Progenitor cell of endocrine pancreas (in vitro differentiated cells): ENCODE data around the gene LIMK2. TPM values are rescaled to one million over a fixed set of nuclear protein-coding genes. Genes with fewer than 3 reads are reported as not detected.

Experiments
- DNase-seq: peaks from one replicate; pipeline ENCODE4 v3.0.0; 2021; ENCODE audit warnings: low spot score; ENCODE audit not compliant: unreplicated experiment
- H3K27ac Mint-ChIP-seq: 2 replicates; pipeline ENCODE4 v1.8.0; 2021; ENCODE audit warnings: mild to moderate bottlenecking, moderate library complexity, mixed read lengths
- H3K27me3 Mint-ChIP-seq: 2 replicates; pipeline ENCODE4 v1.8.0; 2021; ENCODE audit warnings: mixed read lengths
- H3K36me3 Mint-ChIP-seq: 2 replicates; pipeline ENCODE4 v1.8.0; 2022; ENCODE audit warnings: mixed read lengths; ENCODE audit not compliant: insufficient read depth
- H3K4me1 Mint-ChIP-seq: 2 replicates; pipeline ENCODE4 v1.8.0; 2021; ENCODE audit warnings: low read depth, mixed read lengths
- H3K4me3 Mint-ChIP-seq: 2 replicates; pipeline ENCODE4 v1.8.0; 2021; ENCODE audit warnings: low read depth, mild to moderate bottlenecking, moderate library complexity, mixed read lengths
- H3K9me3 Mint-ChIP-seq: 2 replicates; pipeline ENCODE4 v1.8.0; 2021; ENCODE audit warnings: low read depth, mixed read lengths
- total RNA-seq: library from RNA; stranded (reverse); gene quantifications from 2 replicates; pipeline ENCODE4 v1.2.1, GENCODE V29; 2021
- TF ChIP-seq, protein P1 (sequence below): fragments of 200-600 bp; sonication (generic); IDR thresholded peaks from one replicate; pipeline ENCODE4 v1.5.0; 2021; ENCODE audit warnings: antibody characterized with exemption, mild to moderate bottlenecking; ENCODE audit not compliant: unreplicated experiment

The LIMK2 gene
- total RNA-seq, 1 donor from 2014 or later, result 44.7 TPM

DNA sequence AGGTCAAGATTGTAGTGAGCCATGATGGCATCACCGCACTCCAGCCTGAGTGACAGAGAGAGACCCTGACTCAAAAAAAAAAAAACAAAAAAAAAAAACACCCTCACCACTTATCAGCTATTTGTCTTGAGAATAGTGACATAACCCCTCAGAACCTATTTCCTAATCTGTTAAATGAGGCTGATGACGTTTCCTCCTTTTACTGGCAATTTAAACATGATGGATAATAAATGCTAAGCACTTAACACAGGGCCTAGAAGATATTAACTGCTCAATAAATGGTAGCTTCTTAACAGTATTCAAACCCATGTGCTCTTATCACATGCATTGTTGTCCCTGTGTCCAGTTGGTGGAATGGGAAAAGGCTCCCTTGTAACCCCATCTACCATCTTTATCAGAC is 34.6 kb downstream of the LIMK2 start:
- H3K27me3 Mint-ChIP-seq, result no peaks in the 10 kb centered on the region
- DNase-seq, result no peak
- H3K36me3 Mint-ChIP-seq, result peaks cover 2% of the 10 kb centered on the region
- no peak overlapping the region for H3K4me3 Mint-ChIP-seq
- TF ChIP-seq, protein P1, sequence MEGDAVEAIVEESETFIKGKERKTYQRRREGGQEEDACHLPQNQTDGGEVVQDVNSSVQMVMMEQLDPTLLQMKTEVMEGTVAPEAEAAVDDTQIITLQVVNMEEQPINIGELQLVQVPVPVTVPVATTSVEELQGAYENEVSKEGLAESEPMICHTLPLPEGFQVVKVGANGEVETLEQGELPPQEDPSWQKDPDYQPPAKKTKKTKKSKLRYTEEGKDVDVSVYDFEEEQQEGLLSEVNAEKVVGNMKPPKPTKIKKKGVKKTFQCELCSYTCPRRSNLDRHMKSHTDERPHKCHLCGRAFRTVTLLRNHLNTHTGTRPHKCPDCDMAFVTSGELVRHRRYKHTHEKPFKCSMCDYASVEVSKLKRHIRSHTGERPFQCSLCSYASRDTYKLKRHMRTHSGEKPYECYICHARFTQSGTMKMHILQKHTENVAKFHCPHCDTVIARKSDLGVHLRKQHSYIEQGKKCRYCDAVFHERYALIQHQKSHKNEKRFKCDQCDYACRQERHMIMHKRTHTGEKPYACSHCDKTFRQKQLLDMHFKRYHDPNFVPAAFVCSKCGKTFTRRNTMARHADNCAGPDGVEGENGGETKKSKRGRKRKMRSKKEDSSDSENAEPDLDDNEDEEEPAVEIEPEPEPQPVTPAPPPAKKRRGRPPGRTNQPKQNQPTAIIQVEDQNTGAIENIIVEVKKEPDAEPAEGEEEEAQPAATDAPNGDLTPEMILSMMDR, result no peak
- H3K4me1 Mint-ChIP-seq, result peaks cover 32% of the 10 kb centered on the region
- H3K9me3 Mint-ChIP-seq, result no peaks in the 10 kb centered on the region
- H3K27ac Mint-ChIP-seq, result no peak overlapping the region

DNA sequence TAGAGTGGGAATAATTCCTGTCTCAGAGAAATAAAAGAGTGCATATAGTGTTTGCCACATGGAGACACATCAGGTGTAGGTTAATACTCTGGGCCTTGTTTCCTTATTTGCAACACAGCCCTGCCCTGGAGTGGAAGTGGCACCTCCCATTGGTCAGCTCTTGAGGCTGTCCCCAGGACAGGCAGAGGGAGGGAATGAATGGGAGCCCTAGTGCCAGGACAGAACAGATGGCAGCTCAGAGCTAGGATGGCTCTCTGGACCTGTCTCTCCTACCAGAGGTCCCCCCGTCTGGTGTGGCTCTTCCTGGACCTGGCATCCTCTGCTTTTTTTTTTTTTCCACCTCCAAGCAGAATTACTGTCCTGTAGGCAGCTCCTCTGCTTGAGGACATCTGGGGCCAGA is 35.6 kb downstream of the LIMK2 start:
- H3K9me3 Mint-ChIP-seq, result no peaks in the 10 kb centered on the region
- no peak for DNase-seq
- H3K4me3 Mint-ChIP-seq, result peak overlapping the region; percentile 64
- TF ChIP-seq, protein P1, result no peak
- H3K36me3 Mint-ChIP-seq, result no peaks in the 10 kb centered on the region
- H3K27ac Mint-ChIP-seq, result peak overlapping the region; percentile 86
- H3K4me1 Mint-ChIP-seq, result peaks cover 32% of the 10 kb centered on the region
- H3K27me3 Mint-ChIP-seq, result no peaks in the 10 kb centered on the region

DNA sequence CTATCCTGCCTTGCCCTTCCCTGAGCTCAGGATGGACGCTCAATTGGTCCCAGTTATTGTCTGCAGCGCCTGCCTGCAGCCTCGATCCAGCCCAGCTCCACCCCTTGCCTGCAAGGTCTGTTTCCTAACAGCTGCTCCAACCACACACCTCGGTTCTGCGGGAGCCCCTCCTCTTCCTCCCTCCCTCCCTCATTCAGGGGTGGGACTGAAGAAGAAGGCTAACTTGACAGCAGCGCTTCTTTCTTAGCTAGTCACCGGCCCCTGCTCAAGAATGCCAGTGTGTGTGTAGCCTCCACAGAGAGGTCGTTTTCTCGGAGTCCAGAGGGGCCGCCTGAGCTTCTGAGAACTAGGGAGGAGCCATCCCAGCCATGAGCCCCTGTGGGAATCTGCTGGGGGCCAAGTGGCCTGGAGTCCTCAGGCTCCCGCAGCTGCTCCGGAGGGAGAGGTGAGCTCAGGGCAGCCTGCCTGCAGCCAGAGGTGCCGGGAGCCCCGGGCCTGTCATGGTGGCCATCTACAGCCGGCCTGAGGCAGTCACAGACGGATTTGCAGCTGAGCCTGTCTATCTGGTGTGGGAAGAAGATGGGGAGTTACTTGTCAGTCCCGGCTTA is 36.1 kb downstream of the LIMK2 start:
- peak overlapping the region; percentile 64 for H3K4me3 Mint-ChIP-seq
- no peaks in the 10 kb centered on the region for H3K9me3 Mint-ChIP-seq
- H3K4me1 Mint-ChIP-seq, result peaks cover 32% of the 10 kb centered on the region
- no peaks in the 10 kb centered on the region for H3K27me3 Mint-ChIP-seq
- no peak for DNase-seq
- H3K36me3 Mint-ChIP-seq, result no peaks in the 10 kb centered on the region
- TF ChIP-seq, protein P1, result no peak
- H3K27ac Mint-ChIP-seq, result peak overlapping the region; percentile 86

DNA sequence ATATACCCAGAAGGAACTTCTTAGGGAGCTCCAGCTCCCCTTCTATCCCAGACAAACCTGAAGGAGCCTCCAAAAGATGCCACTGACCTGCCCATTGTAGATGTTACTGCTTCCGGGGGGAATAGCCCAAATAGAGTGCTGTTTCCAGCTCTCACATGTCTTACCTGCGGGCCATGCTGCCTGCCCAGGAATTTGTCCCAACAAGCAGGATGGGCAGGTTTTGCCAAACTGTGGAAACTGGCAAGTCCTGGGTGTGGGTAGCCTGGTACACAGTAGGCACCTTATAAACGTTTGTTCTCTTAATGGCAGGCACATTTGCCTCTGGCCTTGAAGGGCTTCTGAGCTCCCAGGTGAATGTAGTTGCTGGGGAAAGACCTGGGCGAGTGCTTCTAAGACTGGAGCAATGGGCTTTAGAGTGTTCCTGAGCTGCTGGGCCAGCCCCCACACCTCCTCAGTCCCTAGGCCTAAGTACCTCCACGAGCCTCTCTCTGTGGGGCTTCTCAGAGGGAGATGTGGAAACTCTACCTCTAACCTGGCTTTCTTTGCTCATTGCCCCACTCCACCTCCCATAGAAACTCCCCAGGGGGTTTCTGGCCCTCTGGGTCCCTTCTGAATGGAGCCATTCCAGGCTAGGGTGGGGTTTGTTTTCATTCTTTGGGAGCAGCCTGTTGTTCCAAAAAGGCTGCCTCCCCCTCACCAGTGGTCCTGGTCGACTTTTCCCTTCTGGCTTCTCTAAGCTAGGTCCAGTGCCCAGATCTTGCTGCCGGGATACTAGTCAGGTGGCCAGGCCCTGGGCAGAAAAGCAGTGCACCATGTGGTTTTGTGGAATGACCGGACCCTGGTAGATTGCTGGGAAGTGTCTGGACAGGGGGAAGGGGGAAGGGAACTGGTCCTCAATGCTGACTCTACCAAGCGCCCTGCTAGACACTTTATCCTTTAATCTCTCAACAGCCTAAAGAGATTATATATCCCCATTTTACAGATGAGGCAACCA is 37.2 kb downstream of the LIMK2 start:
- peaks cover 32% of the 10 kb centered on the region for H3K4me1 Mint-ChIP-seq
- H3K27me3 Mint-ChIP-seq, result no peaks in the 10 kb centered on the region
- no peaks in the 10 kb centered on the region for H3K9me3 Mint-ChIP-seq
- no peak for DNase-seq
- H3K27ac Mint-ChIP-seq, result peak overlapping the region; percentile 82
- H3K4me3 Mint-ChIP-seq, result peak overlapping the region; percentile 44
- no peaks in the 10 kb centered on the region for H3K36me3 Mint-ChIP-seq
- TF ChIP-seq, protein P1, result no peak

DNA sequence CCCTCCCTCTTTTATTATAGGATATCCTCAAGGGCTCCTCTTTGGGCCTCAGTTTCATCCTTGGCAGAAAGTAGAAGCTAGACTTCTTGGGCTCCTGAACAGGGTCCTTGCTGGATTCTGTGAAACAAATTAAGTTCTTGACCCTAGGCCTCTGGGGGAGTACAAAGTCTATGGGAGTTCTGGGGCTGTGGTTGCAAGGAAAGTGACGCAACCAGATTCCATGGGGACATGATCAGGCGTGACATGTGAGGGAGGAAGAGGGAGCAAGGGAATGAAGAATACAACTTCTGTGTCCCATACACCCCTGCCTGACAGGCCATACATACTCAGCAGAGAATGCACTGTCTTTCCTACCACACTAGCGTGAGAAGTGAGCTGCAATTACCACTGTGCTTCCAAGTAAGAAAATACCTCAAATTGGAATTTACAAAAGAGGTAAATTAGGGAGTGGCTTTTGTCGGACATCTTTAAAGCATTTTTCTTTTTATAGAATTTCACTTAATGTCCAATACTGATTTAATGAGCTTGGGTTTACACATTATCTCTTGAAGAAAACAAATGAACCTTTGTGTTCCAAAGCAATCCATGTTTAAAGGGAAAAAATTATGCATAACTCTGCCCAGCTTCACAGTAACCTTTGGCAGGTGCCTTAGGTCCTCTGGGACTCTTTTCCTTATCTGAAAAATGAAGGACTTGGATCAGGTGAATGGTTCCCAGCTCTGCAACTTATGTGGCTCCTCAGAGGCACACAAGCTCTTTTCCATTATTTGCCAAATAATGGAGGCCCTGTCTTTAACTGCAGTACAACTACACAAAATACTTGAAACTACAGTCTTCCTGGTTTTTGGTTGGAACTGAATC is 38.9 kb downstream of the LIMK2 start:
- DNase-seq, result no peak
- Mint-ChIP-seq H3K27ac (peak overlapping the region; percentile 53), H3K4me3 (no peak overlapping the region), H3K27me3 (no peaks in the 10 kb centered on the region), H3K4me1 (peaks cover 31% of the 10 kb centered on the region), H3K9me3 (no peaks in the 10 kb centered on the region), H3K36me3 (no peaks in the 10 kb centered on the region)
- TF ChIP-seq, protein P1, result no peak
